HG03439 (cell line): ENCODE measurements around the gene TMEM43.
A peak's percentile ranks its signal among the peaks of the same experiment; 100 is the strongest.
"Not testable (repeated sequence)": the region's sequence is repeated elsewhere in the genome, so short reads cannot be mapped to it uniquely, and the experiment has no call there.

Experiments
- ATAC-seq: cut with Tn5 transposase; IDR thresholded peaks from one replicate; pipeline ENCODE4 v1.9.1; 2021; ENCODE audit warnings: mild to moderate bottlenecking, moderate library complexity; ENCODE audit not compliant: unreplicated experiment

Gene TMEM43, protein sequence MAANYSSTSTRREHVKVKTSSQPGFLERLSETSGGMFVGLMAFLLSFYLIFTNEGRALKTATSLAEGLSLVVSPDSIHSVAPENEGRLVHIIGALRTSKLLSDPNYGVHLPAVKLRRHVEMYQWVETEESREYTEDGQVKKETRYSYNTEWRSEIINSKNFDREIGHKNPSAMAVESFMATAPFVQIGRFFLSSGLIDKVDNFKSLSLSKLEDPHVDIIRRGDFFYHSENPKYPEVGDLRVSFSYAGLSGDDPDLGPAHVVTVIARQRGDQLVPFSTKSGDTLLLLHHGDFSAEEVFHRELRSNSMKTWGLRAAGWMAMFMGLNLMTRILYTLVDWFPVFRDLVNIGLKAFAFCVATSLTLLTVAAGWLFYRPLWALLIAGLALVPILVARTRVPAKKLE

DNA sequence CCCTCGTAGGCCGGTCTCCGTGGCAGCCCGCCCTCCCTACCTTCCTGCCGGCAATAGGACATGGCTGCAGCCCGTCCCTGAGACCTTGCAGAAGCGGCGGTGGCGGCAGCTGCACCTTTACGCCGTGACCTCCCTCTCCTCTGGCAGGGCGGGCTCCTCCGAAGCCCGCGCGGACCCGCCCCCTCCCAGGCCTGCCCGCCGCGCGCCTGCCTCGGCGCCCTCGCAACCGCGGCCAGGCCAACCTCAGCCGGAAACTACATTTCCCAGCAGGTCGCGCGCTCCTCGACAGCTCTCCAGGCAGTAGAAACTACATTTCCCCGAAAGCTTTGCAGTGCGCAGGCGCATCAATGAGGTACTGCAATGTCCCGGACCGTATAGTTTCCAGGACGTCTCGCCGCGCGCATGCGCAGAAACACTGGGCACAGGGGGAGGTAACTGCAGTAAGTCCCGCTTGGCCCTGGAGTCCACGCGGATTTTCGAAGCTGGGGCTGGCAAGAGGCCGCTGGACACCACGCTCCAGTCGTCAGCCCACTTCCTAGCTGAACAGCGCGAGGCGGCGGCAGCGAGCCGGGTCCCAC is at the start of gene TMEM43, which contains the start of gene CHCHD4:
Gene TMEM43 (plus strand): TSS at position 438 of the 578 bp plus-strand sequence. CDS start 142 bp downstream, outside the sequence.
Gene CHCHD4 (minus strand): TSS at position 256 of the 578 bp plus-strand sequence. CDS start 194 bp downstream, at position 62.
- peak; percentile 89 for ATAC-seq

DNA sequence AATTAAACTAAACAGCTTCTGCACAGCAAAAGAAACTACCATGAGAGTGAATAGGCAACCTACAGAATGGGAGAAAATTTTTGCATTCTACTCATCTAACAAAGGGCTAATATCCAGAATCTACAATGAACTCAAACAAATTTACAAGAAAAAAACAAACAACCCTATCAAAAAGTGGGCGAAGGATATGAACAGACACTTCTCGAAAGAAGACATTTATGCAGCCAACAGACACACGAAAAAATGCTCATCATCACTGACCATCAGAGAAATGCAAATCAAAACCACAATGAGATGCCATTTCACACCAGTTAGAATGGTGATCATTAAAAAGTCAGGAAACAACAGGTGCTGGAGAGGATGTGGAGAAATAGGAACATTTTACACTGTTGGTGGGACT is 49.6 kb upstream of the TMEM43 start:
- not testable (repeated sequence) for ATAC-seq

DNA sequence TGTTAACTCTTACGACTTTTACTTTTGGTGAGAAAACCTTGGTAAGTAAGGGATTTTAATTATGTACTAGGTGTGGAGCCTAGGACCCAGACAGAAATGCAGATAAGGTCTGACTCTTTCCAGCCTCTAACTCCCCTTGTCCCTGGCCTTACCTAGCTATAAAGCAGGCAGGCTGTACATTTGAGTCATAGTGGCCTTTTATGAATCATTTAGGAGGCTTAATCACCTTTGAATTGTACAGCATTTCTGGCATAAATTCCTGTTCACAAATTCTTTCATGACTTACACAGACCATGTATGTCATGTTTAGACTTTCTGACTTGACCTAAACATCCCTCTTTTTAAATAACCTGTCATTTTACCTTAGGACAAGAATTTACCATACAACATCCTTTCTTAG is 47.5 kb upstream of the TMEM43 start:
- no peak for ATAC-seq

DNA sequence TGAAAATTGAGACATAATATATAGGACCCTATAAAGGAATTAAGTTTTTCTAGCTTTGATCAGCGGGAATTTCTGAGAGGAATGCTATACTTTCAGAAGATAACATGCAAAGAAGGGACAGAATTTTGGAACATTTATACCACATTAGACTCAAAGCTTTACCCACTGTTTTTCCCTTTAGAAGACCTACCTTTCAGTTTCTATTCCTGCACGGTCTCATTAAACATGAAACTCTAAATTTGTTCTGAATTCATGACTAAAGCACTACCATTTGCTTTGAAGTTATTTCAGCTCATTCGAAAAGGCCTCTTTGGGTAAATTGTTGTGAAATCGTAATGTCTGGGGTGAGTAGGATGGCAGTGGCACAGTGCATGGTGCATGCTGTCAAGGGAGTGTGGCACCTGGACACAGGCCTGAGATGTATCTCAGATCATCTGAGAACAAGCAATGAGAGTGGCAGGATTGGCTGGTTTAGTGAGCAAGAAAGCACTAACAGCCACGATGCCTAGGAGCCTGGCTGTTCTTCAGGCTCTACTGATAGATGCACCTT is 42.7 kb upstream of the TMEM43 start:
- ATAC-seq = peak; percentile 53

DNA sequence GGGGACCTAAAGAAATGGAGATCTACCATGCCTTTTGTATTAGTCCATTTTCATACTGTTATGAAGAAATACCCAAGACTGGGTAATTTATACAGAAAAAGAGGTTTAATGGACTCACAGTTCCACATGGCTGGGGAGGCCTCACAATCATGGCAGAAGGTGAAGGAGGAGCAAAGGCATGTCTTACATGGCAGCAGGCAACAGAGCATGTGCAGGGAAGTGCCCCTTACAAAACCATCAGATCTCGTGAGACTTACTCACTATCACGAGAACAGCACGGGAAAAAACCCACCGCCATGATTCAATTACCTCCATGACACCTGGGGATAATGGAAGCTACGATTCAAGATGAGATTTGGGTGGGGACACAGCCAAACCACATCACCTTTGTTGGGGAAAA is 37.4 kb upstream of the TMEM43 start:
- not testable (repeated sequence) for ATAC-seq

DNA sequence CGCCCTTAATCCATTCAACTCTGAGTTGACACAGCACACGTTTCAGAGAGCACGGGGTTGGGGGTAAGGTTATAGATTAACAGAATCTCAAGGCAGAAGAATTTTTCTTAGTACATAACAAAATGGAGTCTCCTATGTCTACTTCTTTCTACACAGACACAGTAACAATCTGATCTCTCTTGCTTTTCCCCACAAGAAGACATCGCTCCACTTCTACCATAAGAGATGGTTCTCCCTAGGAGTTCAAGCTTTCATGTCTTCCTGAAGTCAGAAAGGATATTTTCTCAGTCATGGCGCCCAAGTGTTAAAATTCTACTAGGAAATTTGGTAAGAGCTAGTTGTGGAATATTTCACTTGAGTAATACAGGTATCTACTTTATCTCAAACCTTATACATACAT is 32.9 kb upstream of the TMEM43 start:
- ATAC-seq = not testable (repeated sequence)

DNA sequence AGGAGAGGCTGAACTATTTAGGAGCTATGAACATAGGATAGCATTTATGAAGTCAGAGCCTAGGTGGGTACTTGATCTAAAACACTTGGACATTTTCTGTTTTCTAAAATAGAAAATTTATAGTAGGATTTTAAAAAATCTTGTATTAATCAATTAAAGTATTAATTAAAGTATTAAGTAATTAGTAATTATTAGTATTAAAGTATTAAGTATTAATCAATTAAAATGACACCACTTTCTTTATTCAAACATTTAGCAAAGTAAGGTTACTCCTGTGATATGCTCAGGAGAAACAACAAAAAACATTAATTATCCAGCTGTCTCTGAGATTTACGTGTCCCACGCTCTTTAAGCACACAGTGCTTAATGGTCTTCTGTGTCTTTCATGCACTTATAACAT is 32.4 kb upstream of the TMEM43 start:
- ATAC-seq = no peak

DNA sequence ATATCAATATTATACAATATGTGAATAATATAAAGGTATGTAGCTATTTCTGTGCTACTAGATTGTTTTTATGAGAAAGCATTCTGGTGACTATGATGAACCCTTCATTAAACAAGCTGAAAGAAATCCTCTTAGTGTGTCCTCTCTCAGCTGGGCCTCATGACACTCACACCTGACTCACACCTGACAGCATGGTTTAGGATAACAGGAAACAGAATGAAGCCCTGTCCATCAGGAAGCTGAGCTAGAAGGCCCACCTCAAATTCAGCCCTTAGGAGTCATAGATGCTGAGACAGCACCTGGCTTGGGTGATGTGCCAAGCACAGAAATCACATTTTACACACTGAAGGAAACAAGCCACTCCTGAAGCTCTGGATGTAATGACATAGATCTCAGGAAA is 31.0 kb upstream of the TMEM43 start:
- no peak for ATAC-seq

DNA sequence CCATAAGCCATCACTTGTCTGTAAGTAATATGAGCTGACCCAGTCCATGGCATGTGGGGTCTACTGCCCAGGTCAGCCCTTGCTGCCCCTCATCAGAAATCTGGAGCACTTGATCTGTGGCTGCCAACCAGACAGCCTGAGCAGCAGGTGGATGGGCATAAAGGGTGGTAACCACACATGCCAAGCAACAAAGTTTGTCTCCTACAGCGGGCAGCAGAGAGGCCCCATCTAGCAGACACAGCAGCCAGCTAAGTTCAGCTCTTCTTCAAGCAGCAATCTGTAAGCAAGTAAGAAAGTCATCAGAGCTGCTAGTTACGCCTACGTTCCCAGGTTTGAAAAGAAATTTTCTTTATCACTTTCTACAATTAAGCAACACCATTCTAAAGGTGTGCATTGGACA is 28.1 kb upstream of the TMEM43 start:
- ATAC-seq = no peak

DNA sequence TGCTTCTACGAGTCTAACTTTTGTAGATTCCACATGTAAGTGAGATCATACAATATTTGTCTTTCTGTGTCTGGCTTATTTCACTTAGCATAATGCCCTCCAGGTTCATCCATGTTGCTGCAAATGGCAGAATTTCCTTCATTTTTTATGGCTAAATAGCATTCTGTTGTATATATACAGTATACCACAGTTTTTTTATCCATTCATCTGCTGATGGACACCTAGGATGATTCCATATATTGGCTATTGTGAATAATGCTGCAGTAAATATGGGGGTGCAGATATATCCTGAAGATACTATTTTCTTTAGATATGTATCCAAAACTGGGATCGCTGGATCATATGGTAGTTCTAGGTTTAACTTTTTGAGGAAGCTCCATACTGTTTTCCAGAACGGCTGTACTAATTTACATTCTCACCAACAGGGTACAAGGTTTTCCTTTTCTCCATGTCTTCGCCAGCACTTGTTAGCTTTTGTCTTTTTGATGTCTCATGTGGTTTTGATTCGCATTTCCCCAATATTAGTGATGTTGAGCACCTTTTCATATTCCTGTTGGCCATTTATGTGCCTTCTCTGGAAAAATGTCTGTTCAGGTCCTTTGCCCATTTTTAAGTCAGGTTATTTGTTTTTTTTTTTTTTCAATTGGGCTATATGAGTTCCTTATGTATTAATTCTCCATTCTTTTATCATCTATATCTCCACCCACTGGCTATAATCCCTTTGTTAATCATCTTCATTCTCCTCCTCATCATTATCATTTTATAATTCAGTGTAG is 27.0 kb upstream of the TMEM43 start:
- no peak for ATAC-seq

DNA sequence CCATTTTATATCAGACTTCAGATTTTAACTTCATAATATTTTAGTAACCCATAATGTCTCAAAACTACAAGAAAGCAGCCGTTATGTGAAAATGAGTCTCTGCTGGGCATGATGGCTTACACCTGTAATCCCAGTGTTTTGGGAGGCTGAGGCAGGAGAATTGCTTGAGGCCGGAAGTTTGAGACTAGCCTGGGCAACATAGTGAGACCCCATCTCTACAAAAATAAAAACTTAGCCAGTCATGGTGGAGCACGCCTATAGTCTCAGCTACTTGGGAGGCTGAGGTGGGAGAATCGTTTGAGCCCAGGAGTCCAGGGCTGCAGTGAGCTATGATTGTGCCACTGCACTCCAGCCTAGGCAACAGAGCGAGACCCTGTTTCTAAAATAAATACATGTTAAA is 15.0 kb upstream of the TMEM43 start:
- not testable (repeated sequence) for ATAC-seq

DNA sequence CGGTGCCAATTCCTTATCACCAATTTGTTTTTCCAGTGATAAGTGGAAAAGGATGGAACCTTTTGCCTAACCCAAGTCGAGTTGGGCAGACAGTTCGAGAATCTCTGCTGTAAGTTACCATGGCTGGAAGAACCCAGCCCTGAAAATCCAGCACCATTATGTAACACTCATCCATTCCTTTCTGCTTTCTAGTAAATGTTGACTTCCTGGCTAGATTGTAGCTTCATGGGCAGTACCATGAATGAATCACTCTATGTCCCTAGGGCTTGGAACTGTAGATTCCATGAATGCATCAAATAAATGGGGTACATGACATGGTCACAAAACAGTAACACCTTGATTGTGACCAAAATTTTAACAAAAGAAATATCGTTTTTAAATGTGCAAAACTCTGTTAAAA is 14.2 kb upstream of the TMEM43 start:
- ATAC-seq = no peak

DNA sequence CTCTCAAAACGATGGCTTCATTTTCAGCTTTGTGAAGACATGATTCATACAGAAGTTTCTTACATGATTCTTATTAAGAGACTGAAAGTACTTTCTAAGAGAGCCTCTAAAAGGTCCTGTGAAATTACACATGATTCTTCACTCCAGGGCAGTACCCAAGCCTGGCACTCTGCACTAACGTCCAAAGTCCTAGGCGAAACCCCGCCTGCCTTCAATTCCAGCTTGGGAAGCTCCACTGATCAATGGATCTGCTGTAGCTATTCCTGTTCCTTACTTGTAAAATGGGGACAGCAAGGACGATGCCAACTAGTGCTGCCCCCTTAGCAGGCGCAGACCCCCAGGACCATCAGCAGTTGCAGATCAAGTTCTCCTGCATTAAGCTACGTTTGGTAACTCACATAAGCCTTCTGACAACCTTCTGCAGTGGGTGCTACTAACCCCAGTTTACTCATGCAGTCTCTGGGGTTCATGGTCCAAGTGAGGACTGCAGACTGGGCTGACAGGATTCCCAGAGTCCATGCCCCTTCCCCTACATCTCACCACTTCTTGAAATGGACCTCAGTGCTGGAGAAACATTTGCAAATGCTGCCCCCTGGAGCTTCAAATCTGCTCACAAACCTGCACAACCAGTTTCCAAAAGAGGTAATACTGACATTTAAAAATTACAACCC is 10.8 kb upstream of the TMEM43 start:
- no peak for ATAC-seq

DNA sequence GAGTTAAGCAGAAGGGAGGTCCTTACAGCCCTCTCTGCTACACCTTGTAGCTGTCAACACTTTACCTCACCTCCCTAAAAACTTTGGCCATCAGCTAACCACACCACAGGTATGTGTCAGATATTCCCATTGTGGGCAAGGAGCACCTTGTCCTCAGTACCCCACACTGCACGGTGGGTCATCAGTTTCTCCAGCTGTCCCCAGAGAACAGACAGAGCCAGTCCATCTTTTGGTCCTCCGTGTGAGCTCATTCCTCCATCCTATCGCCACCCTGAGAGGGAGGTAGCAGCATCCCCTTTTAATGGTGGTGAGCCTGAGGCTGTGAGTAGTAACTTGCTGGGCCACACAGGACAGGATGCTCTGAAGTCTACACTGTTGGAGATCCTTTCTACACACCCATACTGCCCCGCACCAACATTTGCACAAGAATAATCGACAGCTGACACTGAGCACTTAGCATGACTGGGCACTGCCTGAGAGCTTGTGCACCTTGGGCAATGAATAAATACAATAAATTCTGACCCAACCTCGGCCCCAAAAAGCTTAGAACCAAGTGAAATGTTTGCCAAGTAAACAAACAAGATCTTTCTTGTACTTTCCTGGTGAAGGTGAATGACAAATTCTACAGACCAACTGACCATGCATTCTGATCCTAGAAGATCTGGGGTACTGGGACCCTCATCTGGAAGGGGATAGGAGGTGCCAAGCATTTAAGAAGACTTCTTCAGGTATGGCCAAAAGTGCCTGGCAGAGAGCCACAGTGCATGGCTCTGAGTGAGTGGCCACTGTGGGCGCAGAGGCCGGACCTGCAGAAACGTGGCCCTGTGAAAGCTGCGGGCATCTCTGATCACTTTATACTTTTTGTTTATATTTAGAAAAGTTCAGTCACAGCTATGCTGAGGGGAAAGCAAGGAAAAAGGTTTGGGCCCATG is 7.1 kb upstream of the TMEM43 start:
- ATAC-seq = no peak

DNA sequence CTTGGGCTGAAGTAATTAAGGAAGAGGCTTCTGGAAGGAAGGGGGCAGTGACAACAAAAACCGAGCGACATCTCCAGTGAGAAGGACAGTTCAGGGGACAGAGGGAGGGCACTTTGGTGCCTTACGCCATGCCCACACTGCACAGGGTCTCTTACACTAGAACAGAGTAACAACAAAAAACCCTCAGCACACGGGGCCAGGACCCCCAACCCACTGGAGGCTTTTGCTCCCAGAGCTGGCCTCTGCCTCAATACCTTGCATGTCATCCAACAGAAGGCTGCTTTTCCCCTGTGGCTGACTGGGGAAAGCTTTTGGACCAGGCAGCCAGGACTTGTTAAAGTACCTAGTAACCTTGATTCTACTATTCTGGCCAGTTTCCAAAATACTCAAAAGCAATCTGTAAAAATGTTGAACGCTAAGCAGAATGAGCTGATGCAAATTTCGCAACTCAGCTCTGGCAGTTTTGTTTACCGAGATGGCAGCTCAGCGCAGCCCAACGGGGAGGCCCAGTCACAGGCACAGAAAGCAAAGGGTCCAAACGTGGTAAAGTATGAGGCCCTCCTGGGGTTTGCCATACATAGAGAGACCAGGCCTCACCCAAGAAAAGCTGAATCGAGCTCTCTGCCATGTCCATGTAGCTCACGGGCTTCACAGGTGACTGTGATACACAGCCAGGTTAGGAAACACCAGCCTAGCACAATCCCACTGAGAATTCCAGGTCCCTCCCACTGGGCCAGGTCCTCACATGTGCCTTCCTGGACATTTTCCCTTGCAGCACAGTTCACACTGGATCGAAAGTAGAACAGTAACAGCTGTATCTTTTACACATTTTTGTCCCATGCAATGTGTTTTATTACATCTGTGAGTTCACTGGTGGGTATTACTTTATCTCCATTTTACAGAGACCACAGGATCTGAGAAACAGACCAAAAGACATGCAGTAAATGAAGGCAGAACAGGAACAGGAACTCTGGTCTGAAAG is 6.2 kb upstream of the TMEM43 start:
- no peak for ATAC-seq

DNA sequence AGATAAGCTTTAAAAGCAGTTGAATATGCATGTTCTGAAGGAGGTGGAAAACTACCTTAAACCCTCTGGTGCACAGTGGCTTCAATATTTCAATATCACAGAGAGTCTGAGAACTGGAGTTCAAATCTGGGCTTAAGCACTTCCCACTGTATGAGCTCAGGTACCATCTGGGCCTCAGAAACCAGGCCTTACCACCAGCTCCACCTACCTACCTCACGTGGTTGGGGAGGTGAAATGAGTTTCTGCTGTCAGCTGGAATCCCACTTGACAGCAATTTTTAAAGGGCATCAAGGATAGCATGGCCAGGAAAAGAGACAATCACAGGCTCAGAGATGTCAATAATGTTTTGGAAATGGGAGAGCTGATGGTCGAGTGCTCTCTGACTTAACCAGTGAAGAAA is 5.2 kb upstream of the TMEM43 start:
- no peak for ATAC-seq

DNA sequence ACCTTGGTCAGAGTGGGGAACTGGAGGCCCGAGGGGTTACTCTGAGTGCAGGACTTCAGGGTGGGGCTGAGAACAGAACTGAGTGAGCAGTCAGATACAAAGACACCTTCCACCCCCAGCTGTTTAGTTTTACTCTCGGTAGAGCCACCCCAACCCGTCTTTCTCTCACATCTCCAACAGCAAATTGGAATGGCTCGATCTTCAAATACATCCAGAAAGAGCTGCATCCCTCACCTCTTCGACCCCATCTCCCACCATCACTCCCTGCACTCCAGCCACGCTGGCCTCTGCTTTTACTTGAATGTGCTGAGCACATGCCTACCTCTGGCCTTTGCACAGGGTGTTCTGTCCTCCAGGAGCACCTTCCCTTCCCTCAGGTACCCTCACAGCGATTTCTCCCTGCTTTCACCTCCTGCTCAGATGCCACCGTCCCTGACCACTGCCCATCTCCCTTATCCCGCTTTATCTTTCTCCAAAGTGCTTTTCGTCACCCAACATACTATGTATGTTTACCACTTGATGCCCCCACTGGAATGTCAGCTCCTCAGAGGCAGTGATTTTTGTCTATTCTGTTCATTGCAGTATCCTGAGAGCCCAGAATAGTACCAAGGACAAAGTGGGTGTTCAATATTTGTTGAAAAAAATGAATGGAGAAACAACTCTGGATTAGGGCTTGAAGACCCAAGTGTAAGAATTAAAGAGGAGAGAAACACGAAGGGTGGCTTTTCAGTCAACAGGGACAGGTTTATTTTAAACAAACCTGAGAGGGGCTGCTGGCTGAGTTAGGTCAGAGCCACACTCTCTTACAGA is 4.5 kb upstream of the TMEM43 start:
- no peak for ATAC-seq
